Peyer's patch (tissue), 4 donors: ENCODE measurements around the gene TRIAP1. TPM values are rescaled to one million over a fixed set of nuclear protein-coding genes. Genes with fewer than 3 reads are reported as not detected.

Source experiments
- DNase-seq, 3 donors: peaks; one replicate each; pipeline ENCODE4 v3.0.0-alpha.2; 2017 to 2019
- H3K27ac ChIP-seq, 4 donors: fragments of 200-600 bp; sonication (generic); one replicate each; pipeline ENCODE4 v1.5.1; 2016 to 2019
- H3K27me3 ChIP-seq, 2 donors: fragments of 200-600 bp; sonication (generic); one replicate each; pipeline ENCODE4 v1.5.1; 2019
- H3K36me3 ChIP-seq, 3 donors: fragments of 200-600 bp; sonication (generic); one replicate each; pipeline ENCODE4 v1.5.1; 2016 to 2019
- H3K4me1 ChIP-seq, 4 donors: fragments of 200-600 bp; sonication (generic); one replicate each; pipeline ENCODE4 v1.5.1; 2016 to 2019
- H3K4me3 ChIP-seq, 4 donors: fragments of 200-600 bp; sonication (generic); 1 replicate in 3 of 4; 2 replicates in 1 of 4; pipeline ENCODE4 v1.5.1; 2016 to 2019; ENCODE audit warnings: mild to moderate bottlenecking in 1 of 4
- H3K9me3 ChIP-seq, 4 donors: fragments of 200-600 bp; sonication (generic); one replicate each; pipeline ENCODE4 v1.5.1; 2016 to 2019; ENCODE audit warnings: mild to moderate bottlenecking in 1 of 4
- POLR2A ChIP-seq, 2 donors: fragments of 450-650 bp; IDR thresholded peaks; one replicate each; pipeline ENCODE4 v1.5.1; 2017; ENCODE audit warnings: antibody characterized with exemption in 2 of 2, mild to moderate bottlenecking in 2 of 2, moderate library complexity in 2 of 2
- total RNA-seq, 4 donors: library from RNA; depleted of rRNA; stranded (reverse); fragments of >200 nt; gene quantifications; one replicate each; pipeline ENCODE4 v1.1.0, GENCODE V29; 2016
- TF ChIP-seq, protein P1 (sequence below), 6 experiments: fragments of 450-650 bp in 4 of 6; fragments of 200-600 bp in 2 of 6; sonication (generic) in 1 of 6; IDR thresholded peaks; one replicate each; pipeline ENCODE4 v1.5.1; 2017 to 2019; ENCODE audit warnings: antibody characterized with exemption in 6 of 6, mild to moderate bottlenecking in 3 of 6, moderate library complexity in 1 of 6

Gene TRIAP1
- total RNA-seq, 4 donors from 2014 or later = 4.5 to 19.0 (median 6.4) TPM

DNA sequence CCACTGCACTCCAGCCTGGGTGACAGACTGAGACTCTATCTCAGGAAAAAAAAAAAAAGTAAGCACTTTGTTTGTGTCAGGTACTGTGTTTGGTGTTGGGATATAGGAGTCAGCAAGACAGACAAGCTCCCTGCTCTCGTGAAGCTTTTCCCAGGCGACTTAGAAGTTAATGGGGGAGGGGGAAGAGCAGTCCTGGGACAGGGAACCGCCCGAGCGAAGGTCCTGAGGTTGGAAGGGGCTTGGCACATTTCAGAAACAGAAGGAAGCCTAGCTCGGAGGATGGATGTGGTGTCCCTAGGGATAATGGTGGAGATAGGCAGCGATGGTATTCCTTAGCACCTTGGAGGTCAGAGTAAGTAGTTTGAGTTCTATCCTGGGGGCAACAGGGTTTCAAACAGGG is 16.8 kb downstream of the TRIAP1 start:
- DNase-seq = peak in 1 of 3 donors; percentile 51
- H3K27ac ChIP-seq = no peak overlapping the region

GRCh38 chr12:120428597-120429229 is 17.5 kb downstream of the TRIAP1 start:
- H3K27me3 ChIP-seq = no peaks in the 10 kb centered on the region
- no peak overlapping the region for H3K4me3 ChIP-seq
- no peak for DNase-seq
- H3K9me3 ChIP-seq = no peaks in the 10 kb centered on the region
- no peak overlapping the region for H3K27ac ChIP-seq
- TF ChIP-seq, protein P1, sequence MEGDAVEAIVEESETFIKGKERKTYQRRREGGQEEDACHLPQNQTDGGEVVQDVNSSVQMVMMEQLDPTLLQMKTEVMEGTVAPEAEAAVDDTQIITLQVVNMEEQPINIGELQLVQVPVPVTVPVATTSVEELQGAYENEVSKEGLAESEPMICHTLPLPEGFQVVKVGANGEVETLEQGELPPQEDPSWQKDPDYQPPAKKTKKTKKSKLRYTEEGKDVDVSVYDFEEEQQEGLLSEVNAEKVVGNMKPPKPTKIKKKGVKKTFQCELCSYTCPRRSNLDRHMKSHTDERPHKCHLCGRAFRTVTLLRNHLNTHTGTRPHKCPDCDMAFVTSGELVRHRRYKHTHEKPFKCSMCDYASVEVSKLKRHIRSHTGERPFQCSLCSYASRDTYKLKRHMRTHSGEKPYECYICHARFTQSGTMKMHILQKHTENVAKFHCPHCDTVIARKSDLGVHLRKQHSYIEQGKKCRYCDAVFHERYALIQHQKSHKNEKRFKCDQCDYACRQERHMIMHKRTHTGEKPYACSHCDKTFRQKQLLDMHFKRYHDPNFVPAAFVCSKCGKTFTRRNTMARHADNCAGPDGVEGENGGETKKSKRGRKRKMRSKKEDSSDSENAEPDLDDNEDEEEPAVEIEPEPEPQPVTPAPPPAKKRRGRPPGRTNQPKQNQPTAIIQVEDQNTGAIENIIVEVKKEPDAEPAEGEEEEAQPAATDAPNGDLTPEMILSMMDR (IDR thresholded peaks at IDR 0.05) = no peak
- no peak for TF ChIP-seq POLR2A (IDR thresholded peaks at IDR 0.05)
- H3K4me1 ChIP-seq = peaks cover 0 to 4% (median 0%) of the 10 kb centered on the region in 4 donors
- H3K36me3 ChIP-seq = no peaks in the 10 kb centered on the region

More for the DNA sequence above, 16.8 kb downstream of the TRIAP1 start:
- Histone ChIP-seq H3K36me3 (no peaks in the 10 kb centered on the region), H3K27me3 (no peaks in the 10 kb centered on the region), H3K4me1 (peaks cover 0 to 4% (median 0%) of the 10 kb centered on the region in 4 donors), H3K4me3 (no peak overlapping the region), H3K9me3 (no peaks in the 10 kb centered on the region)
- no peak for TF ChIP-seq POLR2A (IDR thresholded peaks at IDR 0.05)
- TF ChIP-seq, protein P1 (IDR thresholded peaks at IDR 0.05) = no peak

DNA sequence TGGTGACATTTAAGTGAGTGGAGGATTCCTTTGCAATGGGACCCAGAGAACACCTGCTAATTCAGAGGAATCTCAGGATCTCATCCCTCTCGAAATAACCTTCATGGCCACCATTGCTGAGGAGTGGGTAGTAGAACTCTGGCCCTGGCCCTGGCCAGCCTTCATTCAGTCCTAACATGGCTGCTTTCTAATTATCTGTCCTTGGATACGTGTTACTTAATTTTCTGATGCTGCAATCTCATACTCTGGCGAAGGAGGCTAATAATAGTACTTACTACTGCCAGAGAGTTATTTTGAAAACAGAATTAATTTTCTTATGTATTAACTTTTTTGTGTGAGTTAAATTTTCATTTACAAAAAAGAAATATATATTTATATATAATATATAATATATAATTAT is 20.4 kb downstream of the TRIAP1 start:
- no peak overlapping the region for H3K27ac ChIP-seq
- H3K4me1 ChIP-seq = peaks cover 0 to 4% (median 0%) of the 10 kb centered on the region in 4 donors
- H3K4me3 ChIP-seq = no peak overlapping the region
- H3K27me3 ChIP-seq = no peaks in the 10 kb centered on the region
- DNase-seq = no peak
- H3K36me3 ChIP-seq = no peaks in the 10 kb centered on the region
- TF ChIP-seq POLR2A (IDR thresholded peaks at IDR 0.05) = no peak
- TF ChIP-seq, protein P1 (IDR thresholded peaks at IDR 0.05) = no peak
- H3K9me3 ChIP-seq = no peaks in the 10 kb centered on the region

- Histone ChIP-seq H3K27ac (no peak overlapping the region), H3K4me1 (no peaks in the 10 kb centered on the region), H3K9me3 (no peaks in the 10 kb centered on the region), H3K36me3 (no peaks in the 10 kb centered on the region), H3K4me3 (no peak overlapping the region), H3K27me3 (no peaks in the 10 kb centered on the region)
- DNase-seq = no peak
- TF ChIP-seq, protein P1 (IDR thresholded peaks at IDR 0.05) = no peak
These were observed 23.2 kb downstream of the TRIAP1 start for GRCh38 chr12:120422892-120423456.

GRCh38 chr12:120421701-120422100 is 24.5 kb downstream of the TRIAP1 start:
- Histone ChIP-seq H3K4me1 (no peaks in the 10 kb centered on the region), H3K9me3 (no peaks in the 10 kb centered on the region), H3K27ac (no peak overlapping the region), H3K36me3 (no peaks in the 10 kb centered on the region), H3K4me3 (no peak overlapping the region), H3K27me3 (no peaks in the 10 kb centered on the region)
- TF ChIP-seq POLR2A (IDR thresholded peaks at IDR 0.05) = no peak
- TF ChIP-seq, protein P1 (IDR thresholded peaks at IDR 0.05) = no peak
- no peak for DNase-seq
